ENCODE measurements around the gene TBC1D5.

- no peak for TF ChIP-seq POLR2AphosphoS5 (IDR thresholded peaks at IDR 0.05)
- TF ChIP-seq CTCF (IDR thresholded peaks at IDR 0.05) = no peak
Measured at GRCh38 chr3:17154941-17155340, 587.5 kb downstream of the TBC1D5 start.

Data from breast epithelium (tissue), 3 donors.